ENCODE data around the gene TAS2R31.

The TAS2R31 gene

DNA sequence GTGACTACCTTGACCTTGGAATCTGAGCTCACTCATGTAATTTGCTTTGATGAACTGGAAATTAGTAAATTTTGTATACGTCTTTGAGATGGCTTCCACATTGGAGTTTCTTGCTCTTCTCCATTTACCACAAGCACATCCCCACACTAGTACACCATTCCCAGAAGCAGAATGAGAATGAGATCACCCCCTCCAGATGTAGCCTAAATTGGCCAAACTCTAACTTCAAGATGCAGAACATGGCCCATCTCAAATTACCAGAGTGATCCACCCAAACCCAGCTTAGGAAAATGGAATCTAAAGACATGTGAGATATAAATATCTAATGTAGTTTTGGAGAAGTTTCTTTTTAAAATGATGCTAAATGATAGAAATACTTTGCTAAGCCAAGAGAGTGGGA lies 23.6 kb downstream of the TAS2R31 start:
- ChIA-PET POLR2A (no interaction called here), CTCF (interaction anchor here (1.1 to 1.7 kb wide), 3 partner anchors 9 to 20 kb away, joined by 3 to 6 read pairs (median 3); no protein-coding TSS in a partner anchor)
- DNase-seq (ENCODE audit: extremely low spot score) = no peak
- TF ChIP-seq, protein P1, sequence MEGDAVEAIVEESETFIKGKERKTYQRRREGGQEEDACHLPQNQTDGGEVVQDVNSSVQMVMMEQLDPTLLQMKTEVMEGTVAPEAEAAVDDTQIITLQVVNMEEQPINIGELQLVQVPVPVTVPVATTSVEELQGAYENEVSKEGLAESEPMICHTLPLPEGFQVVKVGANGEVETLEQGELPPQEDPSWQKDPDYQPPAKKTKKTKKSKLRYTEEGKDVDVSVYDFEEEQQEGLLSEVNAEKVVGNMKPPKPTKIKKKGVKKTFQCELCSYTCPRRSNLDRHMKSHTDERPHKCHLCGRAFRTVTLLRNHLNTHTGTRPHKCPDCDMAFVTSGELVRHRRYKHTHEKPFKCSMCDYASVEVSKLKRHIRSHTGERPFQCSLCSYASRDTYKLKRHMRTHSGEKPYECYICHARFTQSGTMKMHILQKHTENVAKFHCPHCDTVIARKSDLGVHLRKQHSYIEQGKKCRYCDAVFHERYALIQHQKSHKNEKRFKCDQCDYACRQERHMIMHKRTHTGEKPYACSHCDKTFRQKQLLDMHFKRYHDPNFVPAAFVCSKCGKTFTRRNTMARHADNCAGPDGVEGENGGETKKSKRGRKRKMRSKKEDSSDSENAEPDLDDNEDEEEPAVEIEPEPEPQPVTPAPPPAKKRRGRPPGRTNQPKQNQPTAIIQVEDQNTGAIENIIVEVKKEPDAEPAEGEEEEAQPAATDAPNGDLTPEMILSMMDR (IDR thresholded peaks at IDR 0.05; ENCODE audit: control extremely low read depth, extremely low read depth, low read depth, missing control alignments) = no peak

DNA sequence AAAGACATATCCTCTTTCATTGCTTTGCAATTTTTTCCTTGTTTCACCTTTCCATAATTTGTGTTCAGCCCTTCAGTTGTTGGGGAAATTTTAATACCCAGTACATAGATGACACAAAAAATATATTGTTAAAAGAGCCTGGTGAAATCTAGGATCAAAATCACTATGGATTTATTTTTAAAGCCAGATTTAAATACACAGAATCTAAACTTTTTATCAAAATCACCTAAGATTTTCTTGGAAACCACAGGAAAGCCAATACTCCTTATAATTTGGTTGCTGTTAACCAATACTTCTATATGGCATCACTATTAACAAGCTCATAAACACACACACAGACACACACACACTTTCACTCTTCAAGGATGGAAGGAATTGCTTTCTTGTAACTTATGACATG lies 33.0 kb downstream of the TAS2R31 start, which contains the start of gene TAS2R20:
Gene TAS2R20, minus strand, starts transcription at position 101 of the 400 bp plus-strand sequence. CDS start 429 bp downstream, outside the sequence.
- TF ChIP-seq, protein P1 (IDR thresholded peaks at IDR 0.05; ENCODE audit: control extremely low read depth, extremely low read depth, low read depth, missing control alignments) = no peak
- CTCF ChIA-PET = interaction anchor here (1.2 kb wide), 1 partner anchor 9 kb away, joined by 3 read pairs; no protein-coding TSS in a partner anchor
- POLR2A ChIA-PET = no interaction called here
- no peak for DNase-seq (ENCODE audit: extremely low spot score)

DNA sequence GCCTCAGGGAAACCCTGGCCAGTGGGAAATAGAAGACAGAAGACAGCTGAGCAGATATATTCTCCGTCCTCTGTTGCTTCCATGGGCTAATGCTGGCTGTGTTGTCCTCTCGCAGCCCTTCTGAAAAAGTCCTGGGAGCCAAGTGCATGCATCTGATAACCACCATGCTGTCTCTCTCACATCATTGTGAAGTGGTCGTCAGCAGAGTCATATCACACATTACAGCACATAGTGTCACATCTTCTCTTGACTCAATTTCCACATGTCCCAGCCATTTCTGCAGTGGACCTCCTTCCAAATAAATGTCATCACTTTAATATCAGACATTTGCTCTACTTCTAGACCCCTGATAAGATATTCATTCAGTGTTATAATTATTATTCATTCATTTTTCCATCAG lies 36.9 kb downstream of the TAS2R31 start:
- ChIA-PET POLR2A (no interaction called here), CTCF (interaction anchor here (1.3 kb wide), 1 partner anchor 30 kb away, joined by 3 read pairs; no protein-coding TSS in a partner anchor)
- DNase-seq (ENCODE audit: extremely low spot score) = no peak
- TF ChIP-seq, protein P1 (IDR thresholded peaks at IDR 0.05; ENCODE audit: control extremely low read depth, extremely low read depth, low read depth, missing control alignments) = no peak

DNA sequence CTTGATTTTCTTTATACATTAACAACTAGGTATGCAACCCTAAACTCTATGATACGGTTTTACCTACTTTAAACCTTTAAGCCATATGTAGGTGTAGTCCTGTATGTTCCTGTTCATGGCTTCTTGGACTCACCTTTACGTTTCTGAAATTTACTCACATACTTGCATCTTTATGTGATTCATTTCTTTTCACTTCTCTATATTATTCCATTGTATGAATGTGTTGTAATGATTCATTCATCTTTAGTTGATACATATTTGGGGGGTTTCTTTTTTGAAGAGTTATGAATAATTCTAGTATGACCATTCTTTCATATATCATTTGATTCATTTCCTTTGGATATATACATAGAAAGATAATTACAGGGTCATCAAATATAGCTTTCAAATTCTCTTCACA lies 42.1 kb downstream of the TAS2R31 start:
- no peak for DNase-seq (ENCODE audit: extremely low spot score)
- POLR2A ChIA-PET = no interaction called here
- CTCF ChIA-PET = no interaction called here
- TF ChIP-seq, protein P1 (IDR thresholded peaks at IDR 0.05; ENCODE audit: control extremely low read depth, extremely low read depth, low read depth, missing control alignments) = no peak

DNA sequence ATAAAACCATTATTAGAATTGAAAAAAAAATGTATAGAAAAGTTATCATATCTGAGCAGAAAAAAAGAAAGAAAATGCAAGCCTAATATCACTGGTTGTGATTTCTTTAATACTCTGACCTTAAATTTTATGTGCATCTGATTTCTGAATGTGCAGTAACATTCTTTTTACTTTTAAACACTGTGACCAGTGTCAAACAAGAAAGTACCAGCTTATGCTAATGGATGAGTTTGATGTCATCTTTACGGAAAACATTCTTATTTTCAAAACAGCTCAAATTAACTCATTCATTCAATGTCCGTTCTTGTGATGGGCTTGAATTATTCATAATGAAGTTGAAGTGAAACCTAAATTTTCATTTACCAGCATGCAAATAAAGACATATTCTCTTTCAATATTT lies 44.4 kb downstream of the TAS2R31 start, which contains the start of gene TAS2R50:
Gene TAS2R50, minus strand, starts transcription at position 101 of the 400 bp plus-strand sequence. Its CDS starts 52 bp downstream, at position 49.
- TF ChIP-seq, protein P1 (IDR thresholded peaks at IDR 0.05; ENCODE audit: control extremely low read depth, extremely low read depth, low read depth, missing control alignments) = no peak
- POLR2A ChIA-PET = no interaction called here
- CTCF ChIA-PET = no interaction called here
- DNase-seq (ENCODE audit: extremely low spot score) = no peak

DNA sequence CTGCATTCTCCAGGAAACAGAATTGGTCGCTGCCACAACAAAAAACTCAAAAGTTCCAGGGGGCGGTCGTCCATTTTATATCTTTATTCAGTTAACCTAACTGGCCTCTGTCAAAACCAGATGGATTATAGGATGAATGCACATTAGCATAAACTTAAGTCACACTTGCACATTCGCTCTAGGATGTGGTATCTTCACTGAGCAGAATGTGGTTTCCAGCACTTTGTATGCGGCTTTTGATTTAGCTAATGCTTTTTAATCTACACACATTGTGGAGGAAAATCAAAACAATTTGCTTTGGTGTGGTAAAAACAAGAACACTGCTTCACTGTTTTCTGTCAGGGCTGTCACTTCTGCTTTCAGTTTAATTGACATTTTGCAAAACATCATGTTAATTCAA lies 49.0 kb downstream of the TAS2R31 start:
- POLR2A ChIA-PET = no interaction called here
- CTCF ChIA-PET = no interaction called here
- no peak for DNase-seq (ENCODE audit: extremely low spot score)
- TF ChIP-seq, protein P1 (IDR thresholded peaks at IDR 0.05; ENCODE audit: control extremely low read depth, extremely low read depth, low read depth, missing control alignments) = no peak

Measured in GM10248 (cell line).